OCI-LY1 (cell line): ENCODE results near the gene ANKRD31.

Experiments used
- H2AFZ ChIP-seq: fragments of 200-600 bp; sonication (generic), shearing (Covaris generic); 2 replicates; pipeline ENCODE4 v1.6.0; 2014; ENCODE audit warnings: antibody characterized with exemption, mild to moderate bottlenecking, low read length
- H3F3A ChIP-seq: fragments of 200-600 bp; sonication (generic), shearing (Covaris generic); 2 replicates; pipeline ENCODE4 v1.6.0; 2014; ENCODE audit warnings: mild to moderate bottlenecking, antibody characterized with exemption, low read length, moderate library complexity; ENCODE audit not compliant: insufficient read depth
- H3K27ac ChIP-seq: fragments of 200-600 bp; sonication (generic); 2 replicates; pipeline ENCODE4 v1.5.1; 2014; ENCODE audit warnings: low read length, mixed run types, mild to moderate bottlenecking, low read depth; ENCODE audit not compliant: poor library complexity, severe bottlenecking
- H3K27me3 ChIP-seq: fragments of 200-600 bp; sonication (generic); 2 replicates; pipeline ENCODE4 v1.6.0; 2014; ENCODE audit warnings: antibody characterized with exemption, mild to moderate bottlenecking, low read length, moderate library complexity; ENCODE audit not compliant: insufficient read depth
- H3K36me3 ChIP-seq: fragments of 200-600 bp; sonication (generic); 2 replicates; pipeline ENCODE4 v1.6.1; 2014; ENCODE audit warnings: mild to moderate bottlenecking, antibody characterized with exemption, low read length, moderate library complexity, mixed read lengths; ENCODE audit not compliant: insufficient read depth
- H3K4me1 ChIP-seq: fragments of 200-600 bp; sonication (generic); 2 replicates; pipeline ENCODE4 v1.5.1; 2014; ENCODE audit warnings: mild to moderate bottlenecking, low read length, moderate library complexity; ENCODE audit not compliant: insufficient read depth, severe bottlenecking
- H3K4me2 ChIP-seq: fragments of 200-600 bp; sonication (generic), shearing (Covaris generic); 2 replicates; pipeline ENCODE4 v1.6.1; 2014; ENCODE audit warnings: low read length
- H3K4me3 ChIP-seq: fragments of 200-600 bp; sonication (generic); 2 replicates; pipeline ENCODE4 v1.5.1; 2014; ENCODE audit warnings: low read length, low read depth, mild to moderate bottlenecking, mixed read lengths; ENCODE audit not compliant: poor library complexity, severe bottlenecking
- H3K79me2 ChIP-seq: fragments of 200-600 bp; shearing (Covaris generic); 2 replicates; pipeline ENCODE4 v1.6.1; 2016; ENCODE audit warnings: mixed run types, low read length, mixed read lengths; ENCODE audit not compliant: insufficient read depth
- H3K9ac ChIP-seq: fragments of 200-600 bp; sonication (generic), shearing (Covaris generic); 2 replicates; pipeline ENCODE4 v1.6.1; 2014; ENCODE audit warnings: mild to moderate bottlenecking, low read length, mixed read lengths
- H3K9me2 ChIP-seq: fragments of 200-600 bp; sonication (generic), shearing (Covaris generic); 2 replicates; pipeline ENCODE4 v1.6.1; 2014; ENCODE audit warnings: low read depth, mild to moderate bottlenecking, low read length, mixed read lengths
- H3K9me3 ChIP-seq: fragments of 200-600 bp; shearing (Covaris generic); 2 replicates; pipeline ENCODE4 v1.6.1; 2014; ENCODE audit warnings: low read length, mixed read lengths
- H4K20me1 ChIP-seq: fragments of 200-600 bp; sonication (generic), shearing (Covaris generic); 2 replicates; pipeline ENCODE4 v1.6.0; 2016; ENCODE audit warnings: mild to moderate bottlenecking, low read length; ENCODE audit not compliant: insufficient read depth
- CTCF ChIP-seq: fragments of 200-600 bp; sonication (generic), shearing (Covaris generic); IDR thresholded peaks from 2 replicates; pipeline ENCODE4 v1.5.1; 2017; ENCODE audit warnings: mild to moderate bottlenecking, antibody characterized with exemption, low read length, moderate library complexity, mixed read lengths
- EZH2 ChIP-seq: fragments of 200-600 bp; sonication (generic), shearing (Covaris generic); IDR thresholded peaks from 2 replicates; pipeline ENCODE4 v1.8.0; 2017; ENCODE audit warnings: borderline replicate concordance, mixed run types, mild to moderate bottlenecking, antibody characterized with exemption, low read length, moderate library complexity, mixed read lengths

Gene ANKRD31

GRCh38 chr5:75071100-75071499 lies 165.6 kb downstream of the ANKRD31 start:
- no peaks in the 10 kb centered on the region for H3K36me3 ChIP-seq
- H3K27ac ChIP-seq: no peak overlapping the region
- H3K79me2 ChIP-seq: no peaks in the 10 kb centered on the region
- no peak overlapping the region for H3K4me2 ChIP-seq
- H3K27me3 ChIP-seq: no peaks in the 10 kb centered on the region
- TF ChIP-seq EZH2 (no peak), CTCF (no peak)
- no peaks in the 10 kb centered on the region for H3K9me3 ChIP-seq
- no peak overlapping the region for H3K9ac ChIP-seq
- H2AFZ ChIP-seq: no peak overlapping the region
- H3K4me3 ChIP-seq: no peak overlapping the region
- H3K4me1 ChIP-seq: no peaks in the 10 kb centered on the region
- H3F3A ChIP-seq: no peaks in the 10 kb centered on the region
- H3K9me2 ChIP-seq: no peaks in the 10 kb centered on the region
- H4K20me1 ChIP-seq: no peaks in the 10 kb centered on the region

GRCh38 chr5:75067434-75067833 lies 169.2 kb downstream of the ANKRD31 start:
- Histone ChIP-seq H3K36me3 (no peaks in the 10 kb centered on the region), H3K27me3 (no peaks in the 10 kb centered on the region), H3K4me2 (no peak overlapping the region), H3K9me3 (no peaks in the 10 kb centered on the region), H2AFZ (no peak overlapping the region), H3K4me1 (no peaks in the 10 kb centered on the region), H3F3A (no peaks in the 10 kb centered on the region), H4K20me1 (no peaks in the 10 kb centered on the region), H3K9me2 (no peaks in the 10 kb centered on the region), H3K4me3 (no peak overlapping the region), H3K9ac (no peak overlapping the region), H3K27ac (no peak overlapping the region), H3K79me2 (no peaks in the 10 kb centered on the region)
- TF ChIP-seq EZH2 (no peak), CTCF (no peak)

GRCh38 chr5:75062925-75063531 lies 173.7 kb downstream of the ANKRD31 start:
- no peak for TF ChIP-seq CTCF
- TF ChIP-seq EZH2: no peak
- H3K79me2 ChIP-seq: no peaks in the 10 kb centered on the region
- no peak overlapping the region for H3K4me2 ChIP-seq
- no peaks in the 10 kb centered on the region for H4K20me1 ChIP-seq
- H2AFZ ChIP-seq: no peak overlapping the region
- H3K9ac ChIP-seq: no peak overlapping the region
- H3K36me3 ChIP-seq: no peaks in the 10 kb centered on the region
- H3F3A ChIP-seq: no peaks in the 10 kb centered on the region
- H3K9me3 ChIP-seq: no peaks in the 10 kb centered on the region
- no peaks in the 10 kb centered on the region for H3K9me2 ChIP-seq
- no peak overlapping the region for H3K4me3 ChIP-seq
- H3K27ac ChIP-seq: no peak overlapping the region
- no peaks in the 10 kb centered on the region for H3K4me1 ChIP-seq
- no peaks in the 10 kb centered on the region for H3K27me3 ChIP-seq
